ENCODE data around the gene CXorf65.

CXorf65 gene

DNA sequence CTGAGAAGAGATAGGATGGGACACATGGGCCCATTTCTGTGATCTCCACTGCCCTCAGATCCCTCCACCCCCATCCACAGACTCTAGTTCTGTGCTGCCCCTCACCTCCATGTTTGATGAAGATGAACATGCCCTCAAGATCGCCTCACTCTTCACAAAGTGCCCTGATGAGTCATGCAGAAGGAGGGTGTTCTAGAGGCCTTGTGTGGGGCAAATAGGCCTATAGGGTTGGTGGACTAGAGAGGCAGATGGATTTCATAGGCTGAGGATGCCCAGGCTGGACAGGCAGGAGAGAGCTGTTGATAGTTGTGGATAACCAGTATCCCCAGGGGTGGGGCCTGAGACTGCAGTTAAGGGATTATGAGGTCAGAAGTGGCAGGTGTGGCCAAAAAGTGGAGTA lies at the start of gene CXorf65:
Gene CXorf65 (minus strand): TSS at position 314 of the 400 bp plus-strand sequence. CDS start 184 bp downstream, at position 130.
- TF ChIP-seq GATA2 (IDR thresholded peaks at IDR 0.05; ENCODE audit: low read depth, low read length), result no peak
- TF ChIP-seq GATA3 (IDR thresholded peaks at IDR 0.05; ENCODE audit: low read depth, low read length), result no peak

DNA sequence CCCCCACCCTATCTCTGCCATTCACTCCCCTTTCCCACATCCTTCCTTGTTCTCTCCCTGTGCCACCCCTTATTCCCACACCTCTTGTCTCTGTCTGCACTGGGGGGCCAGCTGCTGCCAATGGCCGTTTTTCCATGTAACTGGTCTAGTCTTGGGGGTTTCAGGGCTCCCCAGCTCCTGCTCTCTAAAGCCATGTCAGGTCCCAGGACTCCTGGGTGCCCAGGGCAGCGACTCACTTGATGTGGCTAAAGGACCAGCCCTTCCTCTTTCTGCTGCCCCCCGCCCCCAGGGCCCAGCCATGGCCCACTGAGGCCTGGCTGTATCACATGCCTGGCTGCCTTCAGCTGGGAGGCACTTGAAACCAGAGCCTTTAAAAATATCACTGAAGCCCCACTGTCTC lies 48.1 kb upstream of the CXorf65 start:
- TF ChIP-seq GATA2 (IDR thresholded peaks at IDR 0.05; ENCODE audit: low read depth, low read length), result no peak
- TF ChIP-seq GATA3 (IDR thresholded peaks at IDR 0.05; ENCODE audit: low read depth, low read length), result no peak

DNA sequence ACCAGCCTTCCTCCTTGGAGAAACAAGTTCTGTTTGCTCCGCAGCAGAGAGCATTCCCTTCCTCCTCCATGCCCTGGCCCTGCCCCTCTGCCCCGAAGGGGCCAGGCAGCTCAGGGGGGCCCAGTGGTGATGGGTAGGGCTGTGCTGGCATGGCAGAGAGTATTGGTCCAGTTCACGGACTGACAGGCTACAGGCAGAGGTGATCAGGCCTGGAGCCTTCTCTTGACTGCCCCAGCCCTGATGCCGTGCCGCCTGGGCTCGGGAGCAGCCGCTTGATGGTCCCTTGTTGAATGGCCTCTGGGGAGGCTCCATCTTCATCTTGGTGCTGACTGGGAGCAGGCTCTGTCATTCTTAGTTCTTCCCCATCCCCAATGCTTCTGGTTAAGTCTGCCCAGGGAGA lies 47.7 kb upstream of the CXorf65 start:
- no peak for TF ChIP-seq GATA3 (IDR thresholded peaks at IDR 0.05; ENCODE audit: low read depth, low read length)
- no peak for TF ChIP-seq GATA2 (IDR thresholded peaks at IDR 0.05; ENCODE audit: low read depth, low read length)

DNA sequence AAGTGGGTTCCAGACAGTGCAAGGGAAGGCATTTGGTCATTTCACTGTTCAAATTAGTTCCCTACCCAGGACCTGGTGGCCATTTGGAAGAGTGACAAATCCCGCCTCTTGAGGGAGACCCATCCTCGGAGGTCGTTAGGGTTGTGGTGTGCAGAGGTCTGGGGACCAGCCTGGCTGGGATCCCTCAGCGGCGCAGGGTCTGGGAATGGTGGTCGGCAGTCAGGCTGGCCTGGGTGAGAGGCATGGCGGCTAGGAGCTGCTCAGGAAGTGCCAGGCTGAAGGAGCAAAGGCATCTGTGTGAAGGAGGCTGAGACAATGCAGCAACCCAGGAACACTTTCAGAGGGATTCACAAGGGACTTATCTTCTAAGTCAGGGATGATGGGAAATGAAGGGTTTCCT lies 44.8 kb upstream of the CXorf65 start:
- TF ChIP-seq GATA3 (IDR thresholded peaks at IDR 0.05; ENCODE audit: low read depth, low read length), result no peak
- no peak for TF ChIP-seq GATA2 (IDR thresholded peaks at IDR 0.05; ENCODE audit: low read depth, low read length)

DNA sequence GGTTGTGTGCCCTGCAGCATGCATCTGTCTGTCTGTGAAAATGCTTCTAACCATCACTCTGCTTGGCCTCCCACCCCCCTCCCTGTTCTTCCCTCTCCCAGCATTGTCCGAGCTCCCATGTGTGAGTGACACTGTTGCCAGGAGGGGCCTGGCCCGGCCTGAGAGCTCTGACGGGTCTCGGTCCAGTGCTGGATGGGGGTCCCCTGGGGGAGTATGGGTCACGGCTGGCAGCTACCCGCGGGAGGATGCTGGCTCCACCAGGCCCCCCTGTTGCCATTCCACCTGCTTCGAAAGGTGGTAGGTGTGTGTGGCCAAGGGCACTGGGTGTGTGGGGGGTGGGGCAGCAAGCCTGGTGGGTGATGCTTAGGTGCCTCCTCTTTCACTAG lies 41.7 kb upstream of the CXorf65 start:
- TF ChIP-seq GATA2 (IDR thresholded peaks at IDR 0.05; ENCODE audit: low read depth, low read length) (no peak), GATA3 (IDR thresholded peaks at IDR 0.05; ENCODE audit: low read depth, low read length) (no peak)

DNA sequence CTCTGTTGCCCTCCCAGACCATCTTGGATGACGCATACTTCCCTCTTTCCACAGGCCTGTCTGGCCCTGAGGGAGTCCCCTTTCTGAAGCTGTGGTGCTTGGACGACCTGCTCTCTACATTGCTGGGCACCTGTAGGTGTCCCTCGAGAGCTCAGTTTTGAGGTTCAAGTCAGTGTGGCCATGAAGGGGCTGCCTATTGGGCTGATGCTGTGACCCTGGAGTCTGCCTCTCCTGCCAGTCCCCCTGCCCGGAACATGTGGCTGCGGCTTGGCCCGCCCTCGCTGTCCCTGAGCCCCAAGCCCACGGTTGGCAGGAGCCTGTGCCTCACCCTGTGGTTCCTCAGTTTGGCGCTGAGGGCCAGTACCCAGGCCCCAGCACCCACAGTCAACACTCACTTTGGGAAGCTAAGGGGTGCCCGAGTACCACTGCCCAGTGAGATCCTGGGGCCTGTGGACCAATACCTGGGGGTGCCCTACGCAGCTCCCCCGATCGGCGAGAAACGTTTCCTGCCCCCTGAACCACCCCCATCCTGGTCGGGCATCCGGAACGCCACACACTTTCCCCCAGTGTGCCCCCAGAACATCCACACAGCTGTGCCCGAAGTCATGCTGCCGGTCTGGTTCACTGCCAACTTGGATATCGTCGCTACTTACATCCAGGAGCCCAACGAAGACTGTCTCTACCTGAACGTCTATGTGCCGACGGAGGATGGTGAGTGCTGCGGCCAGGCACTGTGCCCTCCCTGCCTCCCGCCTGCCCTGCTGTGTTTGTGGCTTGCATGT lies 41.1 kb upstream of the CXorf65 start:
- no peak for TF ChIP-seq GATA3 (IDR thresholded peaks at IDR 0.05; ENCODE audit: low read depth, low read length)
- TF ChIP-seq GATA2 (IDR thresholded peaks at IDR 0.05; ENCODE audit: low read depth, low read length), result no peak

DNA sequence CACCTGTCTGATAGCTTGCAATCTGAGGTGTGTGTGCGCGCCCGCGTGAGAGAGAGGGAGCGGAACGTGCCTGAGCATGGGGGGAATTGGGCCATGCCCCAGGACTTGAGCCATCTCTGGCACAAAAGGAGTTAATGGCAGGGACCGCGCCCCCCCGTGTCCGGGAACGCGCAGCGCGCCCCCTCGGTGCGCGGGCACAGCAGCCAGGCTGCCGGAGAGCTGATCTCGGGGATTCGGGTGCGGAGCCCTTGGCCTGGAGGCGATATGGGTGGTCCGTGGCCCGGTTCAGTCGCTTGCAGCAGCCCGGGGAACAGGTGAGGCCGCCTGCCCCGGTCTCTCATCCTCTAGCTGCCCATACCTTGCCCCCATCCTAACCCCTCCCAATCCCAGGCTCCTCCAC lies 38.1 kb upstream of the CXorf65 start, which contains the start of gene NLGN3:
Gene NLGN3 (plus strand): TSS at position 191 of the 400 bp plus-strand sequence. CDS start 2,909 bp downstream, outside the sequence.
- TF ChIP-seq GATA2 (IDR thresholded peaks at IDR 0.05; ENCODE audit: low read depth, low read length) (no peak), GATA3 (IDR thresholded peaks at IDR 0.05; ENCODE audit: low read depth, low read length) (no peak)

DNA sequence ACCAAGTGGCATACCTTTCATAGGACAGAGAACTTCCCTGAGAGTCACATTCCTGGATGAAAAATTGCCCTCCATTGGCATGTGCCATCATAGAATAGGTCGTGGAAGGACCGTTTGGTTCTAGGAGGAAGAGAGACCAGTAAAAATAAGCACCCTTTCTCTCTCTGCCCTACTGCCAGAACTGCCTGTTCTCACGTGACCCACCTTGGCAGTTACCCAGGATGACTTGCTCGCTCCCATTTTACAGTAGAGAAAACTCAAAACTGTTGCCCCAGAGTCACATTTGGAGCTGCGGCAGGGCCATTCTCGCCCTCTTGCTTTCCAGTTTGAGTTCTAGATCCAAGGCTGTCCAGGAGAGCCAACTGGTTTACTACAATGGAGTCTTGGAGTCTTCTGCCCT lies 37.0 kb upstream of the CXorf65 start:
- TF ChIP-seq GATA2 (IDR thresholded peaks at IDR 0.05; ENCODE audit: low read depth, low read length) (no peak), GATA3 (IDR thresholded peaks at IDR 0.05; ENCODE audit: low read depth, low read length) (no peak)

DNA sequence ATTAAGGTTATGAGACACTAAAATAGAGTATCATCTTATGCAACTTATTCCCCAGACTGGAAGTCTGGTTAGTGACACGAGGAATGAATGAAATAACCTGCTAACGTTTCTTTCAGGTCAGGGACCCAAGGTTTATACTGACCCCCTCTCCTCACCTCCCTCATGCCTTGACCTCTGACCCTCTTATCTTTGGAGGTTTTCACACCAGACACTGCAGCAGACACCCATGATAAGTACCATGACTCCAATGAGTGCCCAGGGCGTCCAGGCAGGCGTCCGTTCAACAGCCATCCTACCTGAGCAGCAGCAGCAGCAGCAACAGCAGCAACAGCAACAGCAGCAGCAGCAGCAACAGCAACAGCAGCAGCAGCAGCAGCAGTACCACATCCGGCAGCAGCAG lies 33.9 kb upstream of the CXorf65 start:
- no peak for TF ChIP-seq GATA3 (IDR thresholded peaks at IDR 0.05; ENCODE audit: low read depth, low read length)
- TF ChIP-seq GATA2 (IDR thresholded peaks at IDR 0.05; ENCODE audit: low read depth, low read length), result no peak

DNA sequence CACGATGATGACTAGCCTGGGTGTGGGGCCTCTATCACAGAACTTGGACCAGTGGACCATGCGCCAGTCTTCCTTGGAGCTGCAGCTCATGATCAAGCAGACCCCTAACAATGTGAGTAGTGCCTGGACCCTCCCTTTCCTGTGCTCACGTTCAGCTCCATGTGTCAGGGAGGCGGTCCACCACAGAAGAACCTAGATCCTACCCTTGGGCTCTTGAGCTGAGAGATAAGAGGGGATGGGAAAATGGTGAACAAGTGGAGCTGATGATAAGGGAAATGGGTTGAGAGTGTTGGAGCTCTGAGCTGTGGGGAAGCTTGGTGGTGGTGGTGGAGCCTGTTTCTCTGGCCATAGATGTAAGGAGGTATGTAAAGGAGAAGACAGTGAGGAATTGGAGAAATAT lies 25.0 kb upstream of the CXorf65 start:
- TF ChIP-seq GATA3 (IDR thresholded peaks at IDR 0.05; ENCODE audit: low read depth, low read length) (no peak), GATA2 (IDR thresholded peaks at IDR 0.05; ENCODE audit: low read depth, low read length) (no peak)

DNA sequence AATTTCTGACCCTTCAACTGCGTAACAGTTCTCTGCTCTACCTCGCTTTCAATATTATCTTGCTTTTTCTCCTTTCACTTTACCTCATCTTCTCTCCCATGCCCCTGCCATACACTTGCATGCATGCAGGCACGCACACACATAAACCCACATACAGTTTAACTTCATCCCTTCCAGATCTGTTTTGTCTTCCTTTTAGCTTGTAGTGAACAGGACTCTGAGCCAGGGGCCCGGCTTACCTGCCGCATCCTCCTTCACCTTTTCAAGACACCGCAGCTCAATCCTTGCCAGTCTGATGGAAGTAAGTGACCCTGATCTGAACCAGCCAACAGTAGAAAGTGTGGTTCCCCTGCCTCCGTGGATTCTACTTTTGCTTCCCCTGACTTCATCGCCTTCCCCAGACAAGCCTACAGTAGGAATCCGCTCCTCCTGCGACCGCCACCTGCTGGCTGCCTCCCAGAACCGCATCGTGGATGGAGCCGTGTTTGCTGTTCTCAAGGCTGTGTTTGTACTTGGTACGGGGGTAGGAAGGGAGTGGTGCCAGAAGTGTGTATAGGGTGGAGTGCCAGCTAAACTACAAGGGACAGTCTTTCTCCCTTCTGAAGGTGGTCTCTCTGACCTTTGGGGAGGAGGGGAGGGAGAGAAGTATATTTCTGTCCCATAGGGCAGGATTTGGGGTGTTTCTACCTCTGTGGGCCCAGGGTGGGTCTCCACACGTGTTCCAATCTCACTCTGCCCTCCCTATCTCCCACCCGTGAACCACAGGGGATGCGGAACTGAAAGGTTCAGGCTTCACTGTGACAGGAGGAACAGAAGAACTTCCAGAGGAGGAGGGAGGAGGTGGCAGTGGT lies 22.6 kb upstream of the CXorf65 start:
- TF ChIP-seq GATA2 (IDR thresholded peaks at IDR 0.05; ENCODE audit: low read depth, low read length), result no peak
- TF ChIP-seq GATA3 (IDR thresholded peaks at IDR 0.05; ENCODE audit: low read depth, low read length), result no peak

DNA sequence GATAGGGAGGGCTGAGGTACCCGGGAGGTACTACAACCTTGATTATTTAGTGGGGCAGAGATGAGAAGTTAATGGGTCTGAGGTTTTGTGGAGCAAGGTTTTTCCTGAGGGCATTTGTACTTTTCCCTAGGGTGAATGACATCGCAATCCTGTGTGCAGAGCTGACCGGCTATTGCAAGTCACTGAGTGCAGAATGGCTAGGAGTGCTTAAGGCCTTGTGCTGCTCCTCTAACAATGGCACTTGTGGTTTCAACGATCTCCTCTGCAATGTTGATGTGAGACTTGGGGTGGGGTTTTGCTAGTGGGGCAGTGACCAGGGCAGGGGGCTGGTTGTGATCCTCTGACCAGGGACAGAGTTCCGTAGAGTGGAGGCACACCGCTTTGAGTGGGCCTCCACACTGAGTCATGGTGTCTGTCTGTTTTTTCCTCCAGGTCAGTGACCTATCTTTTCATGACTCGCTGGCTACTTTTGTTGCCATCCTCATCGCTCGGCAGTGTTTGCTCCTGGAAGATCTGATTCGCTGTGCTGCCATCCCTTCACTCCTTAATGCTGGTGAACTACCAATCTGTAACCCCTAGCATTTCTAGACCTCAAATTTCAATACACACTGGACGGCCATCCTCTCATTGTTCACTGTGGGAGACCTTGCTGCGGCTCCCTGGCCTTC lies 21.8 kb upstream of the CXorf65 start:
- no peak for TF ChIP-seq GATA2 (IDR thresholded peaks at IDR 0.05; ENCODE audit: low read depth, low read length)
- TF ChIP-seq GATA3 (IDR thresholded peaks at IDR 0.05; ENCODE audit: low read depth, low read length), result no peak

DNA sequence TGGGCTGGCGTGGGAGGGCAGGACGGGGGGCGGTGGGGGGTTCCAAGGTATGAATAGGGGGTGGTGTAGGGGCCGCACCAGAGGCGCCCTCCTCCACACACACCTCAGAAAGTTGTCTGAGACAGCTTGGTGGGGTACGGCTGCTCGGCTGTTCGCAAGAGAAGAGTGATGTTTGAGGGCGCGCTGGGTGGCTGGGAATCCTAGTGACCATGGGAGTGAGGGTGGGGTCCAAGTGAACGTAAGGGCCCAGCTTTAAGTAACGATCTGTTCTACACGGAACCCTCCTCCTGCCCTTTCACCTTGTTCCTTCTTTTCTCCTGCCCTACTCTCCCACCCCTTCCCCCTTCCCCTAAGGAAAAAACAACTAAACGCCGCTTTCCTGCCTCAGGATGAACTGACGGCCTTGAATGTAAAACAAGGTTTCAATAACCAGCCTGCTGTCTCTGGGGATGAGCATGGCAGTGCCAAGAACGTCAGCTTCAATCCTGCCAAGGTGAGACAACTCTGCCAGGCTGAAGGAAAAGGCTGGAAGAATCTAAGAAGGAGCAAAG lies 12.5 kb upstream of the CXorf65 start:
- no peak for TF ChIP-seq GATA3 (IDR thresholded peaks at IDR 0.05; ENCODE audit: low read depth, low read length)
- TF ChIP-seq GATA2 (IDR thresholded peaks at IDR 0.05; ENCODE audit: low read depth, low read length), result no peak
